Right kidney (tissue), 1 donor: ENCODE data around the gene PRKCE.
"Not testable (repeated sequence)": the region's sequence is repeated elsewhere in the genome, so short reads cannot be mapped to it uniquely, and the experiment has no call there.

Experiments used
- DNase-seq: peaks from one replicate; pipeline ENCODE4 v3.0.0-alpha.2; 2016

The PRKCE gene

DNA sequence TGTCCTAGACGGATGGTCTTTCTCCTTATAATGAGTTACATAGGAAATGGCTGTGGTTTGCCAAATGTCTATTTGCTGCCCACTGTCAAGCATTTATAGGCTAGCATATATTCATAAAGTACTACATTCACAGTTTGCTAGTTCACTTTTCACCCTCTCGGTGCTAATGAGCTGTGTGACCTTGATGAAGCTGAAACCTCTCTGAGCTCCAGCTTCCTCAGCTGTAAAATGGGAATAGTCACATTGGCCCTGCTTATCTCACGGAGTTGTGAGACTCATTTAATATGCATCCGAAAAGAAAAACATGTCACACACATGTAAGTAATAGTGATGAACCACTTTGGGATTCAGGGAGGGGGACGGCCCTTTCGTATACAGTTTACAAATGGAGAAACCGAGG, 17.0 kb downstream of the PRKCE start:
- DNase-seq, result no peak

DNA sequence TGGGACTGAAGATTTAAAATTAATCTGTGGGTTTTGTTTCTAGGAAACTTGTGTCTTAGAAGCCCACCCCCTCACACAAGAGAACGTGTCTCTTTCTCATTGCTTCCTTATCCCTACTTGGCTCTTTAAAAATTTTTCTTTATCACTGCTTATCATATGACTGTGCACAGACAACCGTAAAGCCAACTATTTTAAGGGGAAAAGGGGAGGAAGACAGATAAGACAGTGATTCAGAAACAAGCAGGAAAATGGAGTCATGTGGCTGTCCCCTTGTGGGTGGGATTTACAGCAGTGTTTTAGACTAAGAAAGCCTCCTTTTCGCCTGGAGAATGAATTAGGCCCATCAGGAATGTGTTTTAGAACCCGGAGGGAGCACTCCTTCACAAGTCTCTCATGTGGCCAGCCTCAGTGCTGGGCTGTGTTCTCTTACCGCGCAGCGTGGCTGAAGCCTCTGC, 17.6 kb downstream of the PRKCE start:
- no peak for DNase-seq

DNA sequence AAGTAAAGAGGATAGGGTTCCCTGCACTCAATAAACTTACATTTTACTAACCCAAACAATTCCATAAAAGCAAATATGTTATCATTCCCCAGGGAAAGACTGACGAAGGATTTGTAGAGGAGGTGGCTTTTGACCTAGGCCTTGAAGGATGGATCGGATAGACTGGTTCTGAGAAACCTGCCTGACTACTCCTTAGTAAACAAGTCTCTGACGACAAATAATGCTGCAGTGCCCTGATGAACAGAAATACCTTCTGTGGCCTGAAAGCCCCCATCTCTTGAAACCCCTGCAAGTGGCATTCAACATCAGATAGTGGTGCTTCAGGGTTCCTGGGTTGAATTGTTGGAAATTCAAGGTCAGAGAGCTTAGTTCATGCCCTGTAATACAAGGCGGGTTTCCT, 19.2 kb downstream of the PRKCE start:
- no peak for DNase-seq

DNA sequence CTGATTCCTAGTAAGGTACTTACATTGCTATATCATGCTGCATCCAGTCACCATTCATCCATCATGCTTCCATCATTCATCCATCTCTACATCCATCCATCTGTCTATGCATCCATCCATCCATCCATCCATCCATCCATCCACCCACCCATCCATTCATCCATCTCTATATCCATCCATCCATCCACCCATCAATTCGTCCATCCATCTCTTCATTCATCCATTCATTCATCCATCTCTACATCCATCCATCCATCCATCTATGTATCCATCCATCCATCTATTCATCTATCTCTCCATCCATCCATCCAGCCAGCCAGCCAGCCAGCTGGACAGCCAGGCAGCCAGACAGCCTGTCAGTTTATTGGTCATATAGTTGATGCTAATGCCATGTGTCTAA, 20.7 kb downstream of the PRKCE start:
- no peak for DNase-seq

DNA sequence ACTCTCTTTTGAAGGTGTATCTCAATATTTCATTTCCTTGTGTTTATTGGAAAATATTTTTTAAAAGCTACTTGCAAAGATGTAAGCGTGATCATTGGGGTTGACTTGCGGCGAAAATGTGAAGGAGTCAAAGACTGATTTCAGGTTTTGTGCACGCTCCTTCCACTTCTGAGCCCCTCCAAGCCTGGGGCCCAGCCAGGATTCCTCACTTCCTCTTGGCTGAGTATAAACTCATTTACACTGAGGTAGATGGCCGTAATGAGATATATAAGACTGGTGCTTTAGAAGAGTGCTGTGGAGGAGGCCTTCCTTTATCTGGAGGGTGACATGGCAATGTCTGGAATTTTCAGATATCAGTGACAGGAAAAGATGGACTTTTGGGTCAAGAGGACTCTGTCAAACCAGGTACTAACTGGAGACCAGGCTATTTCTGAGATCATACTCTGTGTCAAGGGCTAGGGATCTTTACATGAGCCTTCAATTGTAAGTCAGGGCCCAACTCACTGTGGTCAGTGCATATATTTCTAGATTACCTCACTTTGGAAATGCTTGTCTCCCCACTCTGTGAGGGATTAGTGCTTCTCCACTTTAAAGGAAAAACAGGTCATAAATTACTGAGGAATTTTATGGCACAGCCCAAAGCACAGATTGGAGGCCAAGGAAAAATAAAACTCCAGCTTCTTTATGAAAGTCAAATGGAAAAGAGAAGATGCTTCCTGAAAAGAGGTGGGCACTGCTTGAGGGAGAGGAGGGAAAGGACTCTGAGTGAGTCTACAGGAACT, 22.8 kb downstream of the PRKCE start:
- DNase-seq, result no peak

DNA sequence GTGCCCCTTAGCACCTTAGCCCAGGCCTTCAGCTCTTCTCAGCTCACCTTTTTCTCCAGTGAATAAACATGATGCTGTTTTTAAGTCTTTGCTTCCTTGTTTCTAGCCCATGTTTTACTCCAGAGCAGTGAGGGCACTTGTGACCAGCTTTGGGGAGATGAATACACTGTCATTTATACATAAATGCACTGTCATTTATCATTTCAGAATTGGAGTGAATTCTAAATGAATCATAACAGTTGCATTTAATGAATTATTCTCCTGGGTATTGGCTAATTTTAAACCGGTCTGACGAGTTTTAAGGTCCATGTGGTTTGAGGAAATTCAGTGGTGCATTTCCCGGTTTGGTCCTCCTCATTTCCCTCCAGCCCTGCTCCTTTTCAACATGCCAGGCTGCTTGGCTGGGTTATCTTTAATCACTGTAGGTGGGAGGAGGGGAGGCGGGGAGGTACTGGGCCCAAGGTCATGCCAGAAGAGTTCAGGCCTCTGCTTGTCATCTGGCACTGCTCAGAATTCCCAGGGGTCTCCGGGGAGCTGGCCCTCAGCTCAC, 23.9 kb downstream of the PRKCE start:
- DNase-seq, result peak; percentile 45

DNA sequence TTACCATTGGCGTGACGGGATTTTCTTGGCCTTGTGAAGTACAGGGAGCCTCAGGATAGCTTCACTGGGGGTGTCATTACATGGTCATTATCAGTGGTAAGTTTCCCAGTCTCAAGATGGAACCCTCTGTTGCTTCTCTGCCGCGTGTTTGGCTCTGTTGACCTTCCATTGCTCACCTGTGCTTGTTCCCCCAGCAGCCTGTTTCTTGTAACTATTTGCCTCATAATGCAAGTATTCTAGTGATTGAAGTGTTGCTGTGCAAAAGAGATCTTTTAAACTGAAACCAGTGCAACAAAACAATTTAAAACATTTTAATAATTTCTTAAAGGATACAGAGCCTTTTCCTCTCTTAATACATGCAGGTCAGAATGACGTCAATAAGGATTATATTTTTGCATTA, 24.6 kb downstream of the PRKCE start:
- no peak for DNase-seq

DNA sequence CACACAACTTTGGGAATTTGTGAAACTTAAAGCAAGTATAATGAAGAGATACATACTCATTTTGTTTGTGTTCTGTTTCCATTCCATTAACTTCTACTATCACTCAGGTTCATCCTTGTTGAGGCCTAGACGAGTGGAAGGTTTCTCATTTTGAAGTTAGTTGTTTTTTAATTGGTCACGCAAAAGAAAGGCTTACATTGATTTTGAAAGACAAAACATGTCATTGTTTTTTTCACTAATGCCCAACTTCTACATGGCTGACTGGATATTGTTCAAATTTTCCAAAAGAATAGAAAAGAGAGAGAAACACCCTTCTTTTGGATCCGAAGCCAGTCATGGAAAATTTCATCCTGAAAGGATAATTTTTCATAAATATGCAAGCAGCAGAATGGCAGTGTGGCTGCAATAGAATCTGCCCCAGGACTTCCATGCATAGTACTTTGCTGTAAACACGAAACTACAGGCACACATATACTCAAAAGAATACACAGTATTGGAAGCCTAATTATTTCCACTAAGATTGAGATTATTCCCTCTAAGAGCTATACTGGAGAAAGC, 27.4 kb downstream of the PRKCE start:
- no peak for DNase-seq

DNA sequence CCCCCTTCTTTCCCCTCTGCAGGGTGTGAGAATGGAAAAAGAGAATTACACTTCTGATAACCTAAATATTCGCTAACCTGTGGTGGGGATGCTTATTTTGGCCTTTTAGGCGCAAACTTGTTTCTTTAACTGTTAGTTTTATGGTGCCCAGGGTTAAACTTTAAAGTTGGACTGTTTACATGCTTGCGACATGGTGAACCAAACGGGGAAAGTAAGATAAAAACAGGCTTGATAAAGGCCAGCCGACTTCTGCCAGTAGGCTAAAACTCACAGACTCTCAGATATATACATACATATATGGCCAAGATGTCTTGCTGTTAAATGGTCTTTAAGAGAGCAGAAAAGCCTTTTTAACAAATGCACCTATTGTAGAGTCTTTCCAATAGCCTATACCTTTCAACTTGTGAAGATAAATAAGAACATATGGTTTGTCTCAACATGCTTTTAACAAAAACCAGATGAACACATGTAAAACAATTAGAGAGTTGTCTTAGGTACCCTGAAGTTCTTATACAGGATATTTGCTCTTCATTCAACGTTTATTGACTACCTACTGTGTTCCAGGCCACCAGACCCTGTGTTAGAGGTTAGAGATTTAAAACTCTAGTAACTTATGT, 29.0 kb downstream of the PRKCE start:
- DNase-seq, result no peak

DNA sequence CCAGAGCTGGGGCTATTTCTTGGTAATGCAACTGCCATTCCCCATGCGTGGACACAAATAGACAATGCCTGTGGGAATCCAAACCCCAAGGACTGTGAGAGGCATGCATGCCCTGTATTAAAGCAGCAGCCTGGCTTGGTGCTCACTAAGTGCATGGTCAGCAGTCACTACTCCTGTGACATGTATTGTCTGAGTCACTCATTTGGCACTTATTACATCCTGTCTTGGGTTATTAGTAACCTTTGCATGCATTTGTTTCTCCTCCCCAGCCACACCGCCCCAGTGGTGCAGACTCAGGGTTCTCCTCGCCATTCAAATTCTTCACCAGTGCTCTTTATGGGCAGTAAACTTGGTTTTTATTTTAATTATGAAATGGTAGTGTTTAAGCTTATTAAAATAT, 30.2 kb downstream of the PRKCE start:
- no peak for DNase-seq

DNA sequence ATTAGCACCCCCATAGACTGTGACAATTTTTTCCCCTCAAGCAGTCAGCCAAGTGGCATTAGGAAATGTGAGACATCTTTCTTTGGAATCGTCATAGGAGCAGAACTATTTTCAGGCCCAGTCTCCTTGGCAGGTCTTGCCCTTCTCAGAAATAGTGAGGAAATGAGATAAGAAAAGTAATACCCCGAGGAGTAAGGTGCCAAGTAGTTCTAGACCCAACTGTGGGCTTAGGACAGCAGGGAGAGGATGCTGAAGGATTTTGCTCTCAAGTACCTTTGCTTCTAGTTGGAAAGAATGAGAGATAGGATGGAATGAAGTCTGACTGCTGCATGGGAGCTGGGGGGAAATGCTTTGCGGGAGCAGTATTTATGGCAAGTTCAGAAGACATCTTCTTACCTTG, 31.8 kb downstream of the PRKCE start:
- DNase-seq, result no peak

DNA sequence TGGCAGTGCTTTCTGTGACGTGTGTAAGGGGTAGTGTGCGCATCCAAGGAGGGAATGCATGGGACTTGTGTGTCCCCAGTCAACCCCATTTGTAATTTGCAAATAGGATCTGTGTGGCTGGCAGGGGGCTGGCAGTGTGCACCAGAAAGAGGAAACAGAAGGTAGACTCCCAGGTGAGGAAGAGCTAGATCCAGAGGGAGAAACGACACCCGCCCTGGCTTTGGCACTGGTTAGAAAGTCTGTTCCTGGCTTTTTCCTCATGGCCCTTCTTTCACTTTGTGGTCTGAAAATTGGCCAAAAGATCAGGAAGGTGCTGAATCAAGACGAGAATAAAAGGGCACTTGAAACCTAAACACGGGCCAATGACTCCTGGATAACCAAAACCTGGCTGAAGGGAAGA, 33.3 kb downstream of the PRKCE start:
- DNase-seq, result no peak

DNA sequence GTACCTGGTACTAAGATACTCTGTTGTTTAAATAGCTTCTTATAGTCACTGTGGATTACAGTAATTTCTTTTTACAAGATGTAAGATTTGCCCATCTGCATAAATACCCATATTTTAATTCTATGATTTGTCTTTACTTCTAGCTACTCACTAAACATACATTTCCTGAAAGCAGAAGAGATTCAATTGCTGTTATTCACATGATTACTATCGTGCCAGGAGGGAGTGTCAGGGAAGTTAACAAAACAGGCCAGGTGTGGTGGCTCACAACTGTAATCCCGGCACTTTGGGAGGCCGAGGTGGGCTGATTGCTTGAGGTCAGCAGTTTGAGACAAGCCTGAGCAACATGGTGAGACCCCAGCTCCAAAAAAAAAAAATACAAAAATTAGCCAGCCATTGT, 33.8 kb downstream of the PRKCE start:
- DNase-seq, result no peak

DNA sequence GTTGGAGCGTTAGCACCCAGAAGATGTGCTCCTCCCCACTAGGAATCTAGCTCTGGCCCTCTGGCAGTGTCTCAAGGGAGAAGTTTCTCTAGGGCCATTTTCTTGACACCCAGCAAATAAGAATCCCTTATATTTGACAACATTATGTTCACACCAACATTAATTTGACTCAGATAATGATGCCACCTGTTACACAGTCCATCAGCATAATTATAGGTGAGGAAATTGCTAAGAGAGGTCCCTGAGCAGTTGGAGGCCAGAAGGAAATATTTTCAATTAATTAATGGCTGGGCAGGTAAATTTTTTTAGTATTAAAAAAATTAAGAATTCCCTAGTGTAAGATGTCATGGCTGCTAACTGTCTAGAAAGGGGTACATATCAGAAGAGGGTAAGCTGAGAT, 36.5 kb downstream of the PRKCE start:
- no peak for DNase-seq

DNA sequence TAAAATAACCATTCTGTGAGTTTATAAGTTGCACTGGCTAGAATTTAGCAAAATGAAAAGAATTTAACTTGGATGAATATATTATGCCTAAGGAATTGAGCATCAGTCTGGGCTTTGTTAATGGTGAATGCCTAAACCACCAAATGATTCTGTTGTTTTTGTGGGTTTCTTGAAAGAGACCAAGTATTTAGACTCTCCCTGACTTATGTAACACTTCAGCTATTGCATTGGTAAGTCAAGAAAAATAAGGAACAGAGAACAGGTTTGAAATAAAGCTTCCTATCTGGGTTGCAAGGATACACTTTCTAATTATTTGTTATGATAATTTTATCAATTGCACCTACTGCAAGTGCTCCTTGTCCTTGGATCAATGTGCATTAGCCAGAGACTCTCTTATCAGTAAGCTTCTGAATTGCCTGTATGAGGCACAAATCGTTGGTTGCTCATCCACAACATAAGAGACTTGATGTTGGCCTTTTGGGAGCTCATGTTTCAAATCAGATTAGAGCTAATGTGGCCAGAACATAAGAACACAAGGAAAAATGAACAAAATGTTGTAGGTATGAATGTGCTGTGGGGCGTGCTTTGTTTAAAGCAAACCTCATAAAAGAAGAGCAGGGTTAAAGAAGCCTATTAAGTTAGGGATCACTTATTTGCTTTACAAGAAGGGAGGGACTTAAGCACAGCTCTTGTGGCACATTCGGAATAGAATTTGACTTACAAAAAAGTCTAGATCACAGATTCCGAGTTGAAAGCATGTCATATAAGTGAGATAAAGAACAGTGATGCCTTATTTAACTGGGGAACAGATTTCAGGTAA, 37.2 kb downstream of the PRKCE start:
- no peak for DNase-seq

DNA sequence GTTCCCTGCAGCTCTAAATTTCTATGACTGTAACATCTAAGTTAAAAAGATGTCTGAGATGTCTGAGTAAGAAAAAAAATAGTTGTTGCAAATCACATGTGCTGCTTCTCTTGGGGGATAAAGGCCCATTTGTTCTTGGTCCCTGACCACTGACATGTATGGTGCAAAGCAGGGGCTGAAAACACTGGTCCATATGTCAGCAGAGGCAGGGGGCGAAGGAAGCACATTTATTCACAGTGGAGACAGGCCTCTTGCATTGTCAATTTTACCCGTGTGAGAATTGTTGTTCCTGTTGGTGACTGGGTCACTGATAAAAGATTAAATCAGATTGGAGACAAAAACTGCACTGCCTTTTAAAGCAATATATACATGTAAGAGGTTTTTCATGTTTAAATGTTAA, 38.8 kb downstream of the PRKCE start:
- DNase-seq, result no peak

DNA sequence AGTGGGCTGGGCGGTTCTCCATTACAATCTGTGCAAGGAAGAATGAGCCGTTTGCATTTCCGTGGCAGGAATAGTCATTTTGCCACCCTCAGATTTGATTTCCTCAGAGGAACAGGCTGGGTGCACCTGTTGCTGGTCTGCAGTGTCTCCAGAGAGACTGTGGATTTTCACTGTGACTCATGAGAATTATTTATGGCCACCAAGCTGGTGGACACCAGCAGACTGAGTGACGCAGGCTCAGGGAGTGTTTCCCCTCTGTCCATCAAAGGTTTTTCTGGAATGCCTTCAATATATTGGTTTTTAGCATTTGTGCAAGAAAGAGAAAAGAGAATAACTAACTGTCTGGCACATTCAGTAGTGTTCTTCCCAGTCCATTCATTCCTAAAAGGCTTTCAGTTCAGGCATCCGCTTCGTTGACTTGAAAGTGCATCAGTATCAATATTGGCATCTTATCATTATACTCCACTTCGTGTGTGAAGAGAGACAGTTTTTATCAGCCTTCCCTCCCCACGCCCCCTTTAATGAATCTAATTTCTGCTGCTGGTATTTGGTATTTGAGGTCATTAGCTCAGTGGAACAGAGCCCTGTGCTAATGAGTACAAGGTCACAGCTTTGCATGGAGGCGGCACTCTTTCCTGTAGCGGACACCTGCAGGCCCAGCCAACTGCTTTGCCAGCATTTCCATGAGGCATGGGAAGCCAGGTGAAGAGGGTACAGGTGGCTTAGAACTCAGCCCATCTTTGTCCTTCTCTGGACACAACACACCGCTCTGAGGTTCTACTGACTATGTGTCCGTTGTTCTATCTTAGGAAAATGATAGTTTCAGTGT, 39.9 kb downstream of the PRKCE start:
- DNase-seq, result no peak

DNA sequence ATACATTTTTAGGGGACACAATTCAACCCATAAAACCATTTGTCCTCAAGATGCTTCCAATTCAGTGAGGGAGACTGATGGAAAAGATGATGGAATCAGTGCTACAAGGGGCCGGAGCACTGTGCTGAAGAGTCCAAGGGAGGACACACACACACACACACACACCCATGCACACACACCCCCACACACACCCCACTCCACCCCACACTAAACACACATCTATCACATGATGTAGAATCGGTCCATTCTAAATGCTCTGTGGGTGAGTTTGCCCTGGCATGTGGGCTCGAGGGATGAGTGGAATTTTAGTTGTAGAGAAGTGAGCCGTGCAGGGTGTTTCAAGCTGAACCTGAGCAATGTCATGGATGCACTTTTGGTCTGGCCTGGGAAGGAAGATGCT, 41.1 kb downstream of the PRKCE start:
- no peak for DNase-seq

DNA sequence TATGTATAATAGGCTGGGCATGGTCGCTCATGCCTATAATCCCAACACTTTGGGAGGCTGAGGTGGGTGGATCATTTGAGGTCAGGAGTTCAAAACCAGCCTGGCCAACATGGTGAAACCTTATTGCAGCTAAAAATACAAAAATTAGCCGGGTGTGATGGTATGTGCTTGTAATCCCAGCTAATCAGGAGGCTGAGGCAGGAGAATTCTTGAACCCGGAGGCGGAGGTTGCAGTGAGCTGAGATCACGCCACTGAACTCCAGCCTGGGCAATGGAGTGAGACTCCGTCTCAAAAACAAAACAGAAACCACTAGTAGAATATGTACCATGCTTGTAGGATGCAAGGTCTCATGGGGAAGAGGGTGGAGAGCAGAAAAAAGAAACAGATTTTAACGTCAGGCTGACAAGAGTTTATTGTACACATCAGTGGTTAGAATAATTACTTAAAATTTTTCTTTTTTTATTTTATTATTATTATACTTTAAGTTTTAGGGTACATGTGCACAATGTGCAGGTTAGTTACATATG, 44.1 kb downstream of the PRKCE start:
- DNase-seq, result not testable (repeated sequence)

DNA sequence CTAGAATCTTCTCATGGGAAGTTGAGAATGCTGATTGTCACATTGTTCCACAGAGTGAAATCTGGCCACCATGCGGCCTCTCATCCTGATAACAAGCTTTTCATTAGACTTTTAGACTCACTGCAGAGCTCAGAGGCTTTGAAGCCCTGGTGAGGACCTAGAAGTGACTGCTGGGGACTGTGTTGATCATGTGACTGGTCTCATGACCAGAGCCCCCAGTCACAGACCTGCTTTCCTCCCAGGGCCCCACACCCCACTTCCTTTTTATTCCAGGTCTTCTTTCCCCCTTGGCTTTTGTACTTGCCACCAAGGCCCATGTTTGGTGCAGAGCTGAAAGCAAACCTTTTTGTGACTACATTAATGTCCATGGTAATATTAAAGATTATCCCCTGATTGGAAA, 45.2 kb downstream of the PRKCE start:
- no peak for DNase-seq

DNA sequence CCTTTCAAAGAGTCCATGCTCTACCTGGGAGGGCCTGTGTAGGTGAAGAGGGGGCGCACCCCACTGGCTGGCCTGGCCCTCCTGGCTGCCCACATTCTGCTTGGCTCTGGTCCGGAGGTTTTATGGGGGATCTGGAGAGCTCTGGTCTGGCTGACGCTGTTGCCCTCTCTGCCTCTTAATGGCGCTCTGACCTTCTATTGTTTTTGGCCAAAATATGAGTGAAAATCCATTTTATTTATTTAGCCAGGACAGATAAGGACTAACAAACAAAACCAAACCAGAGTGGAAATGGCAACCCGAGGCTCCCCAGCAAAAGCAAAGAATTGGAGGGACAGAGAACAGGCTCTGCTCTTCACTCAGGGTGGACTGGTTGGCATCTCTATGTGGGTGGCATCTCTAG, 45.7 kb downstream of the PRKCE start:
- no peak for DNase-seq

DNA sequence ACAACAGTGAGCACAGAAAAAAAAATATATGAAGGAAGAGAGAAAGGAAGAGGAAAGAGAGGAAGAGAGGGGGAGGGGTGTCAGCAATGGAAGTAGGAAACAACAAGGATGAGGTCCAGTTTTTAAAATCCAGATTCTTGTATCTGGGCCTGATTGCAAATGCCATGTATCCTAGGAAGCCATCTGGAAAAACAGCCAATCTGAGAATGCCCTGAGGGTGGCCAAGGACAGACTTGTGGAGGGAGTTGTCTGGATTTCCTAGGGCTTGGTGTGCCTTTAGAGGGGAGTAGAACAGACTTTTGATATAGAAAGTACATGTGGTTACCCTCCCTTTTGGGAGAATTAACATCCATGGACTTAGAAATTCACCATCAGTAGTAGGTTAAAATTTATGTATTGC, 47.1 kb downstream of the PRKCE start:
- no peak for DNase-seq
